Measurements from ENCODE around the gene OVCA2. TPM values are rescaled to one million over a fixed set of nuclear protein-coding genes. Genes with fewer than 3 reads are reported as not detected.

Gene OVCA2
- total and polyA plus RNA-seq, 2 donors (not counting 3 experiments of a cell fraction or from before 2014, with no cell fraction given), result 41.3 to 84.2 TPM

- H3K9ac ChIP-seq (replicated peaks; ENCODE audit: extremely low read depth, insufficient read depth, low read length), result peak overlapping the region; percentile 92
- ChIA-PET POLR2A (no interaction called here), CTCF (interaction anchor here (1.3 kb wide), 1 partner anchor 202 kb away, joined by 3 read pairs; no protein-coding TSS in a partner anchor)
- H3K4me3 ChIP-seq (replicated peaks in 1 of 3; ENCODE audit: insufficient read depth in 1 of 3, low read depth in 1 of 3, low read length in 3 of 3), result peak overlapping the region in 1 of 3 experiments; percentile 90
- H3K4me1 ChIP-seq (ENCODE audit: control insufficient read depth, extremely low read depth, insufficient read depth, low read length), result peaks cover 7% of the 10 kb centered on the region
- intact Hi-C loops (cut with micrococcal nuclease) (no loop called here), dilution Hi-C loops (cut with MboI; ENCODE audit: extremely low pct_ligation_motif_present, low sequenced_read_pairs) (no loop called here)
- no peaks in the 10 kb centered on the region for H3K27me3 ChIP-seq (ENCODE audit: control insufficient read depth in 2 of 2, insufficient read depth in 2 of 2, low read length in 2 of 2)
- peaks cover 5 to 9% of the 10 kb centered on the region in 2 experiments for H3K36me3 ChIP-seq (ENCODE audit: control insufficient read depth in 2 of 2, extremely low read depth in 1 of 2, insufficient read depth in 2 of 2, low read length in 2 of 2)
- H3K9me1 ChIP-seq (replicated peaks; ENCODE audit: control insufficient read depth, extremely low read depth, insufficient read depth, low read length), result no peaks in the 10 kb centered on the region
- no peaks in the 10 kb centered on the region for H3K9me3 ChIP-seq (replicated peaks; ENCODE audit: control insufficient read depth, insufficient read depth, low read length)
- H3K79me2 ChIP-seq (ENCODE audit: control insufficient read depth, insufficient read depth, low read length), result peaks cover 17% of the 10 kb centered on the region
- no peak for FAIRE-seq
- no peak for TF ChIP-seq FOS (IDR thresholded peaks at IDR 0.05; ENCODE audit: borderline replicate concordance, insufficient read depth, low read length)
- TF ChIP-seq POLR2AphosphoS5 (IDR thresholded peaks at IDR 0.05; ENCODE audit: insufficient read depth, low read depth, low read length), result no peak
- TF ChIP-seq CTCF (IDR thresholded peaks at IDR 0.05; ENCODE audit: extremely low read depth in 1 of 2, insufficient read depth in 1 of 2, low read depth in 1 of 2, low read length in 2 of 2), result peak in 1 of 2 donors; percentile 9
- no peak for TF ChIP-seq POLR2A (IDR thresholded peaks at IDR 0.05; ENCODE audit: low read depth, low read length)
- no peak for TF ChIP-seq JUN (IDR thresholded peaks at IDR 0.05; ENCODE audit: borderline replicate concordance, insufficient read depth, insufficient read length, low read depth)
- no peak for TF ChIP-seq EZH2 (IDR thresholded peaks at IDR 0.05; ENCODE audit: borderline replicate concordance, low read depth, low read length, severe bottlenecking)
- no peak for TF ChIP-seq MAX (IDR thresholded peaks at IDR 0.05; ENCODE audit: insufficient read depth, insufficient read length)
- peak overlapping the region; percentile 80 for H3K27ac ChIP-seq (ENCODE audit: insufficient read depth, low read depth, low read length)
- no peaks in the 10 kb centered on the region for H4K20me1 ChIP-seq (replicated peaks; ENCODE audit: control insufficient read depth, extremely low read depth, insufficient read depth, low read length)
- BruUV-seq (replicated peaks), result no TSS peak
- peak overlapping the region; percentile 86 for H3K4me2 ChIP-seq (ENCODE audit: insufficient read depth, low read length)
- DNase-seq (ENCODE audit: low read depth, low spot score), result no peak
- no peak overlapping the region for H2AFZ ChIP-seq (ENCODE audit: low read depth, low read length)
Observed at GRCh38 chr17:2042933-2043332, 1.1 kb downstream of the OVCA2 start.

All from endothelial cell of umbilical vein (primary cell).